ENCODE results near the gene C1orf232. TPM values are rescaled to one million over a fixed set of nuclear protein-coding genes. Genes with fewer than 3 reads are reported as not detected.

C1orf232 gene
- total RNA-seq, 1 experiment from 2014 or later, result not detected

- no peaks in the 10 kb centered on the region for H3K27me3 Mint-ChIP-seq (ENCODE audit: low read depth)
- no CpG with 5 or more reads among the region's 7 CpGs for WGBS (ENCODE audit: extremely low coverage, insufficient read length, low lambda C conversion rate)
- TF ChIP-seq CTCF (conservative IDR thresholded peaks at IDR 0.05), result no peak
Observed at GRCh38 chr1:26122988-26123973, 45.5 kb downstream of the C1orf232 start.

More at GRCh38 chr1:26122988-26123973, 45.5 kb downstream of the C1orf232 start:
- H4K5ac ChIP-seq (ENCODE audit: insufficient read length, low read depth, low read length), result no peak overlapping the region
- no peaks in the 10 kb centered on the region for H4K20me1 ChIP-seq (ENCODE audit: control insufficient read depth, insufficient read depth, insufficient read length)
- H3K27me3 ChIP-seq (ENCODE audit: insufficient read depth, low read length), result no peaks in the 10 kb centered on the region
- no peak overlapping the region for H4K91ac ChIP-seq (ENCODE audit: insufficient read length, low read depth, low read length)
- no peak overlapping the region for H2BK12ac ChIP-seq (ENCODE audit: insufficient read length, low read depth, low read length)
- H3K4me1 Mint-ChIP-seq, result peaks cover 4 to 10% of the 10 kb centered on the region in 2 experiments; a peak in 3 of 4 replicates
- peaks cover 0 to 22% (median 5%) of the 10 kb centered on the region in 3 experiments; a peak in 3 of 7 replicates for H3K36me3 Mint-ChIP-seq (ENCODE audit: insufficient read depth in 1 of 3, low read depth in 3 of 3)
- H3K4me1 ChIP-seq (ENCODE audit: insufficient read depth, low read length), result no peaks in the 10 kb centered on the region
- no peaks in the 10 kb centered on the region for H3K9me3 ChIP-seq (ENCODE audit: control insufficient read depth, low read depth, low read length)
- no peak overlapping the region for H3K23ac ChIP-seq (ENCODE audit: insufficient read length, low read depth, low read length)
- no peak overlapping the region for H2BK20ac ChIP-seq (ENCODE audit: low read depth, low read length, poor library complexity, severe bottlenecking)
- H3K9me3 Mint-ChIP-seq, result no peaks in the 10 kb centered on the region
- H3K14ac ChIP-seq (ENCODE audit: insufficient read depth, low read length), result no peak overlapping the region
- no peak overlapping the region for H3K27ac ChIP-seq (ENCODE audit: insufficient read length, low read depth, low read length)
- no peaks in the 10 kb centered on the region for H3K23me2 ChIP-seq (ENCODE audit: insufficient read length, low read depth, low read length, poor library complexity, severe bottlenecking)
- H3K27ac Mint-ChIP-seq, result no peak overlapping the region
- no peak for DNase-seq
- H2AFZ ChIP-seq (ENCODE audit: low read length), result no peak overlapping the region
- no peaks in the 10 kb centered on the region for H3K79me2 ChIP-seq (ENCODE audit: insufficient read depth, low read length)
- no peaks in the 10 kb centered on the region for H3K79me1 ChIP-seq (ENCODE audit: insufficient read depth, low read depth, low read length, poor library complexity, severe bottlenecking)
- no peak overlapping the region for H2BK15ac ChIP-seq (ENCODE audit: low read depth, low read length)
- no peak overlapping the region for H2BK5ac ChIP-seq (ENCODE audit: insufficient read length, low read length)
- H3K56ac ChIP-seq (ENCODE audit: insufficient read length, low read depth, low read length), result no peak overlapping the region
- no peak overlapping the region for H3K18ac ChIP-seq (ENCODE audit: insufficient read length, low read depth, low read length)
- H2AK5ac ChIP-seq (ENCODE audit: insufficient read length, low read length), result no peak overlapping the region
- no peak overlapping the region for H3K4me3 Mint-ChIP-seq
- no peak overlapping the region for H3K4me2 ChIP-seq (ENCODE audit: insufficient read depth, insufficient read length, low read length)
- H3K9ac ChIP-seq (ENCODE audit: extremely low read depth, insufficient read length, low read length), result no peak overlapping the region
- H4K8ac ChIP-seq (replicated peaks; ENCODE audit: insufficient read length, low read depth, low read length), result no peak overlapping the region
- H3K4ac ChIP-seq (ENCODE audit: low read depth, low read length), result no peak overlapping the region
- H3T11ph ChIP-seq (ENCODE audit: low read length), result no peak overlapping the region
- no peak overlapping the region for H2BK120ac ChIP-seq (ENCODE audit: low read depth, low read length, poor library complexity, severe bottlenecking)

Measured in H9 (cell line).